ENCODE data around the gene PIANP.

Gene PIANP

DNA sequence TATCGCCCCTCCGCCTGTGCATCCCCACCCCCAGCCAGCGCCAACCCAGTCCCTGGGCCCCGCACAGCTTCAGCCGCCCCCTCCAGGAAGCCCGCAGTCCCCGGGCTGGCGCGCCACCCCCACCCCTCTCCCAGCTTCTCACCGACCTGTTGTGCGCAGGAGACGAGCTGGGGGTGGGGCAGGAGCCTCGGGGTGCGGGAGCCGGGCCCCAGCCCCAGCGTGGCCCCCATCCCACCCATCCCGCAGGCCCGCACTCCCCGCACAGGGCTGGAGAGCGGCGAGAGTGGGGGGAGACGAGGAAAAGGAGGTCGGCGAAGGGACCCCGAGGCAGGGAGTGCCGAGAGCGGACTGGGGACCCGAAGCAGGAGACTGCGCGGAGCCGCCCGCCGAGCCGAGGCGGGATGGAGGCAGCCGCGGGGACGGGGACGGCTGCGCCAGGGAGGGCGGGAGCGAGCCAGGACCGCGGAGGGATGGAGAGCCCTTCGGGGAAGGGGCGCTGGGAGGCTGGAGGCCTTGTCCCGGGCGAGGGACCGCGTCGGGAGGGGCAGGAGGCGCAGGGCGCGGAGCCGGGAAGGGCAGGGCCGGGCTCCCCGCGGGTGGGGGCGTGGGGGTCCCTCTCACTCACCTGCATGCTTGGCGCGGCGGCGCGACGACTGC lies 498 bp downstream of the PIANP start:
- Histone ChIP-seq H3K4me2 (ENCODE audit: low read depth, low read length) (peak overlapping the region; percentile 60; the same call in 1 of the 2 replicates), H2AFZ (ENCODE audit: low read length) (0 out of 2 replicates have a peak overlapping the region, but pooled peaks have one; percentile 31), H3K36me3 (replicated peaks; ENCODE audit: insufficient read depth, low read length) (no peaks in the 10 kb centered on the region), H3K9ac (ENCODE audit: low read length) (no peak overlapping the region), H3K9me2 (replicated peaks; ENCODE audit: insufficient read depth, low read length) (no peaks in the 10 kb centered on the region), H3K4me1 (ENCODE audit: low read length) (no peaks in the 10 kb centered on the region), H3K27me3 (replicated peaks; ENCODE audit: insufficient read depth, low read length) (peaks cover 93% of the 10 kb centered on the region), H3F3A (ENCODE audit: insufficient read depth, low read length) (no peaks in the 10 kb centered on the region), H3K4me3 (ENCODE audit: low read length) (peak overlapping the region; percentile 26; the same call in 1 of the 2 replicates), H4K20me1 (ENCODE audit: insufficient read depth, low read length) (no peaks in the 10 kb centered on the region), H3K27ac (ENCODE audit: low read length) (no peak overlapping the region), H3K9me3 (replicated peaks; ENCODE audit: insufficient read depth, low read length) (no peaks in the 10 kb centered on the region), H3K79me2 (ENCODE audit: low read length) (no peaks in the 10 kb centered on the region)
- TF ChIP-seq EZH2phosphoT487 (IDR thresholded peaks at IDR 0.05; ENCODE audit: low read length) = no peak
- peak; percentile 91 for TF ChIP-seq EZH2 (optimal IDR thresholded peaks at IDR 0.05; ENCODE audit: low read depth, low read length)
- TF ChIP-seq, protein P1, sequence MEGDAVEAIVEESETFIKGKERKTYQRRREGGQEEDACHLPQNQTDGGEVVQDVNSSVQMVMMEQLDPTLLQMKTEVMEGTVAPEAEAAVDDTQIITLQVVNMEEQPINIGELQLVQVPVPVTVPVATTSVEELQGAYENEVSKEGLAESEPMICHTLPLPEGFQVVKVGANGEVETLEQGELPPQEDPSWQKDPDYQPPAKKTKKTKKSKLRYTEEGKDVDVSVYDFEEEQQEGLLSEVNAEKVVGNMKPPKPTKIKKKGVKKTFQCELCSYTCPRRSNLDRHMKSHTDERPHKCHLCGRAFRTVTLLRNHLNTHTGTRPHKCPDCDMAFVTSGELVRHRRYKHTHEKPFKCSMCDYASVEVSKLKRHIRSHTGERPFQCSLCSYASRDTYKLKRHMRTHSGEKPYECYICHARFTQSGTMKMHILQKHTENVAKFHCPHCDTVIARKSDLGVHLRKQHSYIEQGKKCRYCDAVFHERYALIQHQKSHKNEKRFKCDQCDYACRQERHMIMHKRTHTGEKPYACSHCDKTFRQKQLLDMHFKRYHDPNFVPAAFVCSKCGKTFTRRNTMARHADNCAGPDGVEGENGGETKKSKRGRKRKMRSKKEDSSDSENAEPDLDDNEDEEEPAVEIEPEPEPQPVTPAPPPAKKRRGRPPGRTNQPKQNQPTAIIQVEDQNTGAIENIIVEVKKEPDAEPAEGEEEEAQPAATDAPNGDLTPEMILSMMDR (IDR thresholded peaks at IDR 0.05; ENCODE audit: low read length) = no peak
- no peak for DNase-seq

DNA sequence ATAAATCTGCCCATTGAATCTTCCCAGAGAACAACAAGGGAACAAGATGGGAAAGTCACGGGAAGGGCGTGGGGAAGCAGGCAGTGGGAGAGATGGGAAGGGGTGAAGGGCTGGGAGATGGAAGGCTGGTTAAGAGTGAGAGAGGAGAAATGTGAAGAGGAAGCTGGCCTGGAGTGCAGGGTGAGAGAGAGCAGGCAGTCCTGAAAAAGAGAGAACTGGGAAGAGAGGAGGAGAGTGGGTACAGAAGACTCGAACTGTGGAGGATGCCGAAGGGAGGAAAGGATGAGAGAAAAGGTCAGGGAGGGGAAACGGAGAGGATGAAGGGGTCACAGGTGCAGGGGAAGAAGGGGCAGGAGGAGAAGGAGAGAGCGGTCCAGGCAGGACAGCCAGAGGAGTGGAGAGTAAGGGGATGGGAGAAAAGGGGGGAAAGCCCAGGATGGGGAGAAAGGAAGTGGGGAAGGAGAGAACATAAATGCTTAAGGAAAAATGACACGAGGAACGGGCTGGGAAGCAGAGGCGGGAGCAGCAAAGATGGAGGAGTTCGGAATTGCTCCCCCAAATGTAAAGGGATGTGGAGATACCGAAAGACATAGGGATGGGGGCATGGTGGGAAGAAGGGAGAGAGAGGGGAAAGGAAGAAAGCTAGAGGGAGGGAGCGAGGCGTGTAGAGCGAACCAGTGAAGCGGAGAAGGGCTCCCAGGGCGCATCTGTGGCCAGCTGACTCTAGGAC lies 1.2 kb downstream of the PIANP start:
- TF ChIP-seq EZH2 (optimal IDR thresholded peaks at IDR 0.05; ENCODE audit: low read depth, low read length) (peak; percentile 74), EZH2phosphoT487 (IDR thresholded peaks at IDR 0.05; ENCODE audit: low read length) (no peak)
- TF ChIP-seq, protein P1 (IDR thresholded peaks at IDR 0.05; ENCODE audit: low read length) = no peak
- H3K4me1 ChIP-seq (ENCODE audit: low read length) = no peaks in the 10 kb centered on the region
- DNase-seq = no peak
- H3K27me3 ChIP-seq (replicated peaks; ENCODE audit: insufficient read depth, low read length) = peaks cover 95% of the 10 kb centered on the region
- H3K79me2 ChIP-seq (ENCODE audit: low read length) = no peaks in the 10 kb centered on the region
- no peak overlapping the region for H3K4me3 ChIP-seq (ENCODE audit: low read length)
- H2AFZ ChIP-seq (ENCODE audit: low read length) = no peak overlapping the region
- no peaks in the 10 kb centered on the region for H3F3A ChIP-seq (ENCODE audit: insufficient read depth, low read length)
- H3K9me3 ChIP-seq (replicated peaks; ENCODE audit: insufficient read depth, low read length) = no peaks in the 10 kb centered on the region
- H3K4me2 ChIP-seq (ENCODE audit: low read depth, low read length) = no peak overlapping the region
- no peaks in the 10 kb centered on the region for H3K36me3 ChIP-seq (replicated peaks; ENCODE audit: insufficient read depth, low read length)
- H3K27ac ChIP-seq (ENCODE audit: low read length) = no peak overlapping the region
- no peaks in the 10 kb centered on the region for H3K9me2 ChIP-seq (replicated peaks; ENCODE audit: insufficient read depth, low read length)
- H3K9ac ChIP-seq (ENCODE audit: low read length) = no peak overlapping the region
- no peaks in the 10 kb centered on the region for H4K20me1 ChIP-seq (ENCODE audit: insufficient read depth, low read length)

- H4K20me1 ChIP-seq (ENCODE audit: insufficient read depth, low read length) = no peaks in the 10 kb centered on the region
- H3K9ac ChIP-seq (ENCODE audit: low read length) = no peak overlapping the region
- no peak for DNase-seq
- no peaks in the 10 kb centered on the region for H3K9me3 ChIP-seq (replicated peaks; ENCODE audit: insufficient read depth, low read length)
- no peaks in the 10 kb centered on the region for H3F3A ChIP-seq (ENCODE audit: insufficient read depth, low read length)
- H3K4me1 ChIP-seq (ENCODE audit: low read length) = no peaks in the 10 kb centered on the region
- H2AFZ ChIP-seq (ENCODE audit: low read length) = no peak overlapping the region
- no peak overlapping the region for H3K4me3 ChIP-seq (ENCODE audit: low read length)
- no peak for TF ChIP-seq EZH2phosphoT487 (IDR thresholded peaks at IDR 0.05; ENCODE audit: low read length)
- TF ChIP-seq, protein P1 (IDR thresholded peaks at IDR 0.05; ENCODE audit: low read length) = no peak
- no peak for TF ChIP-seq EZH2 (optimal IDR thresholded peaks at IDR 0.05; ENCODE audit: low read depth, low read length)
- no peak overlapping the region for H3K4me2 ChIP-seq (ENCODE audit: low read depth, low read length)
- H3K79me2 ChIP-seq (ENCODE audit: low read length) = no peaks in the 10 kb centered on the region
- H3K27ac ChIP-seq (ENCODE audit: low read length) = no peak overlapping the region
- H3K9me2 ChIP-seq (replicated peaks; ENCODE audit: insufficient read depth, low read length) = no peaks in the 10 kb centered on the region
- no peaks in the 10 kb centered on the region for H3K36me3 ChIP-seq (replicated peaks; ENCODE audit: insufficient read depth, low read length)
- peaks cover 90% of the 10 kb centered on the region for H3K27me3 ChIP-seq (replicated peaks; ENCODE audit: insufficient read depth, low read length)
These were observed 2.1 kb downstream of the PIANP start for GRCh38 chr12:6698352-6699046.
